Testis (tissue), 2 donors: ENCODE results near the gene RGR.

Experiments used
- POLR2A ChIP-seq: fragments of 450-650 bp; IDR thresholded peaks from one replicate; pipeline ENCODE4 v1.6.1; 2017; ENCODE audit warnings: antibody characterized with exemption, mild to moderate bottlenecking, moderate library complexity
- TF ChIP-seq, protein P1 (sequence below), 3 experiments: fragments of 450-650 bp in 2 of 3; fragments of 200-600 bp in 1 of 3; sonication (generic) in 1 of 3; IDR thresholded peaks; one replicate each; pipeline ENCODE4 v1.5.1; 2016 to 2019; ENCODE audit warnings: antibody characterized with exemption in 3 of 3, mild to moderate bottlenecking in 2 of 3, moderate library complexity in 1 of 3

DNA sequence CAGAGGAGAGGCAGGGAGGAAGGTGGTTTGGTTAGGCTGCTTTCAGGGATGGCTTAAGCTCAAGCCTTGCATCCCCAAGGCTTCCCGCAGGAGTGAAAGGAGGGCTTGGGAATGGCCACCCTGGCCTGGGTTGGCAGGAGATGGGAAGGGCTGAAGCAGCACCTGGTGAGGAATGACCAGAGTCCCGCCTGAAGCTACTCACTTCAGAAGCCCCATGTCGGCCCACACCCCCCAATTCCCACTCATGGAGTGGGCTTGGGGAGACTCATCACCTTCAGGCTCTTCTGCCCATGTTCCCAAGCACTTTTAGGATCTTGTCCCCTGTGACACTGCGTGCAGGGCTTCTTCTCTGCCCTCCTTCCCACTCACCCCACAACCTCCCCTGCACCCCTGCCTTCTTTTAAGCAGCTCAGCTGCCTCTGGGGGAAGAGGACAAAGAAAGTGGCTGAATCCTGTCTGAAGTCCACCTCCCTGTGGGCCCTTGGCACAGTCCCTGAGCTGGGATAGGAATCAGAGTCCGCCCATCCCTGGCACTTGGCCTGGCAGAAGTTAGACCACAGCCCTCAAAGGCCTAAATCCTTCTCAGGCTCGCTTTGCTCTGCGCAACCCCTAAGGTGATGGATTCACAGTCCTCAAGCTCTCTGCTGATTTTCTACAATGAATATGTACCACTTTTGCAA is 16.5 kb downstream of the RGR start:
- no peak for TF ChIP-seq POLR2A
- TF ChIP-seq, protein P1, sequence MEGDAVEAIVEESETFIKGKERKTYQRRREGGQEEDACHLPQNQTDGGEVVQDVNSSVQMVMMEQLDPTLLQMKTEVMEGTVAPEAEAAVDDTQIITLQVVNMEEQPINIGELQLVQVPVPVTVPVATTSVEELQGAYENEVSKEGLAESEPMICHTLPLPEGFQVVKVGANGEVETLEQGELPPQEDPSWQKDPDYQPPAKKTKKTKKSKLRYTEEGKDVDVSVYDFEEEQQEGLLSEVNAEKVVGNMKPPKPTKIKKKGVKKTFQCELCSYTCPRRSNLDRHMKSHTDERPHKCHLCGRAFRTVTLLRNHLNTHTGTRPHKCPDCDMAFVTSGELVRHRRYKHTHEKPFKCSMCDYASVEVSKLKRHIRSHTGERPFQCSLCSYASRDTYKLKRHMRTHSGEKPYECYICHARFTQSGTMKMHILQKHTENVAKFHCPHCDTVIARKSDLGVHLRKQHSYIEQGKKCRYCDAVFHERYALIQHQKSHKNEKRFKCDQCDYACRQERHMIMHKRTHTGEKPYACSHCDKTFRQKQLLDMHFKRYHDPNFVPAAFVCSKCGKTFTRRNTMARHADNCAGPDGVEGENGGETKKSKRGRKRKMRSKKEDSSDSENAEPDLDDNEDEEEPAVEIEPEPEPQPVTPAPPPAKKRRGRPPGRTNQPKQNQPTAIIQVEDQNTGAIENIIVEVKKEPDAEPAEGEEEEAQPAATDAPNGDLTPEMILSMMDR (IDR thresholded peaks at IDR 0.05): no peak
